Fibroblast of gingiva (primary cell): ENCODE results near the gene RPL4.
"Not testable (repeated sequence)": the region's sequence is repeated elsewhere in the genome, so short reads cannot be mapped to it uniquely, and the experiment has no call there.

Source experiments
- DNase-seq: peaks from one replicate; pipeline ENCODE4 v3.0.0-alpha.2; 2011; ENCODE audit warnings: low read depth

Gene RPL4

GRCh38 chr15:66504563-66505429 is at the start of gene RPL4, which contains the start of gene ZWILCH:
Gene RPL4 (minus strand): TSS chr15:66504855. CDS start chr15:66504790, 65 bp downstream.
Gene ZWILCH (plus strand): TSS chr15:66505326. CDS start chr15:66505339, 13 bp downstream.
- DNase-seq = peak; percentile 93

GRCh38 chr15:66545255-66545654 is 40.6 kb upstream of the RPL4 start:
- DNase-seq = no peak

GRCh38 chr15:66542896-66543295 is 38.2 kb upstream of the RPL4 start:
- no peak for DNase-seq

- DNase-seq = no peak
Observed at GRCh38 chr15:66535056-66535455, 30.4 kb upstream of the RPL4 start.

DNA sequence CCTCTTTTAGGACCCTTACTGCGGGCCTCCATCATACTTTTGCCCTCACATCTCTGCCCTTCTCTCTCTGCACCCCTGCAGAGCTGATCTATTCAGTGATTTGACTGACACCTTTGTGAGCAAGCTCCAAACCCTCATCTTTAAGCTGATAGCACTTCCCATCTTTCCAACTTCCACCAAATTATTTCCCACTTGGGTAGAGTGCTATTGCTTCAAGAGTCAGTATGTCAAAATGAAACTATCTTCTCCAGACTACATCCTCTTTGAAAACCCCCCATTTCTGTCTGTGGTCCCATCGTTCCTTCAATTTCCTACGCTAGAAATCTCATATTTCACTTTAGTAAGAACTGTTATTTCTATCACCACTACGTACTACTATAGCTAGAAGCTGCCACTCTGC is 20.2 kb upstream of the RPL4 start:
- no peak for DNase-seq

DNA sequence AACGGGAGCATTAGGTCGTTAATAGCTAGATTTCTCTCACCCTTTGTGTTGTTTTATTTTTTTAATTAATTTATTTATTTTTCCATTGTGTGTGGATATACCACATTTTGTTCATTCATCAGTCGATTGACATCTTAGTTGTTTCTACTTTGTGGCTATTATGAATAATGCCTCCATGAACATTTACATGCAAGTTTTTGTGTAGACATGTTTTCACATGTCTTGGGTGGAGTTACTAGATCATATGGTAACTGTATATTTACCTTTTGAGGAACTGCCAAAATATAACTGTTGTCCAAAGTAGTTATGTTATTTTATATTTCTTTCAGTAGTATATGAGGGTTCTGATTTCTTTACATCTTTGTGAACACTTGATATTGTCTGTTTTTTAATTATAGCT is 19.3 kb upstream of the RPL4 start:
- no peak for DNase-seq

DNA sequence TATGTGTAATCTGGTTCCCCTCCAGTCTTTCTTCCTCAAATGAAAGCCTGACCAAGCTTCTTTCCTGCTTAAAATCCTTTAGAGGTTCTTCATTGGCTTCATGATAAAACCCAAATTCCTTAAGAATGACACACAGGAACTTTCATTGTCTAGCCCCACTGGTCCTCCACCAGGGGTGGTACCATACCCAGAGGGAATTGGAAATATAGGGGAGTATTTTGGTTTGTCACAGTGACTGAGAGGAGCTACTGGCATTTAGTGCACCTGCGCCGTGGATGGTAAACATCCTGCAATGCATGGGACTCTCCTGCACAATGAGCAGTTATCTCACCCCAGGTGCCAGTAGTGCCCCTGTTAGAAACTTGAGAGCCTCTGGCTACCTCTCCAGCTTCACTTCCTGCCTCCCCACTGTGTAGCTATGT is 11.3 kb upstream of the RPL4 start:
- no peak for DNase-seq

- no peak for DNase-seq
Observed at GRCh38 chr15:66514586-66514985, 9.9 kb upstream of the RPL4 start.

DNA sequence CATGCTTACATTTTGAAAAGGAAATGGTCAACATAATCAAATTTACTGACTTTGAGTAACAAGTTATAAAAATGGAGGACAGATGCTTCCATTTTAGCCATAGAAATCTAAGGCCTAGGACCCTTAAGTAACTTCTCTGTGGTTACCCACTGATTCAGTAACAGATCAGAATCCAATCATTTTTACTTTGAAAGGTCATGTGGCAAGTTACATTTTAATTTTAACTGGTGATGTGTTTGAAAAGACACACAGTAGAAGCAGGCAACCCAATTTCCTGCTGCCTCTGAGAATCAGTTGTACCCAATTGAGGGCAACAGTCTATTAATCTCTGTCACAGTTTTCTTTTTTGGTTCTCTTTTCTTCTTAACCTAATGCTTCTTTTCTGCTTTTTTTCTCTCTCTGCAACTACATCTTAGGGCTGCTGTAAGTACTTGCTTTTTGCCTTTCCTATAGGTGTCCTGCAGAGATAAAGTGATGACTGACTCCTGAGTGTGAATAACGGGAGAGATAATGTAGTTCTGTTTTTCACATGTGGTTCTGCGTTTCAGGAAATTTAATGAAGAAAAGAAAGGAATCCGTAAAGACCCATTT is 3.7 kb upstream of the RPL4 start:
- no peak for DNase-seq

GRCh38 chr15:66505818-66506217 is 1.2 kb upstream of the RPL4 start:
- no peak for DNase-seq

DNA sequence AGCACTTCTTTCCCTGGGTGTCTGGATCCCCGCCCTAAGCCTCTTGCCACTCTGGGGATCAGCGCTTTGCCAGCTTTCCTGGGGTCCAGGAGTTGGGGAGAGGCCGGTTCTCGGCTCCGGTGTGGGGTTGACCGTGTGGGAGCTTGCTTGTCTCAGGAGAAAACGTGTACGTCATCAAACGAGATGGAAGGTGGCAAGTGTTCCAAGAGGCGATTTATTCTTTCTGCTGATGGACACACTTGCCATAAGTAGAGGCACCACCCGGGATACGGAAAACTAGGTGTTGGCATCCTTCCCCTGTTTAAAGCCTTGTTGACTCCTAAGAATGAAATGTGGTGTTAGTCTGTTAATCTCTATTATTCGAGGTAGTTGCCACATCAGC is 766 bp upstream of the RPL4 start:
- no peak for DNase-seq

GRCh38 chr15:66503780-66504562 is 684 bp downstream of the RPL4 start:
- no peak for DNase-seq

GRCh38 chr15:66503041-66503648 is 1.5 kb downstream of the RPL4 start:
- peak; percentile 9 for DNase-seq

- DNase-seq = no peak
Observed at GRCh38 chr15:66502491-66502890, 2.2 kb downstream of the RPL4 start.

DNA sequence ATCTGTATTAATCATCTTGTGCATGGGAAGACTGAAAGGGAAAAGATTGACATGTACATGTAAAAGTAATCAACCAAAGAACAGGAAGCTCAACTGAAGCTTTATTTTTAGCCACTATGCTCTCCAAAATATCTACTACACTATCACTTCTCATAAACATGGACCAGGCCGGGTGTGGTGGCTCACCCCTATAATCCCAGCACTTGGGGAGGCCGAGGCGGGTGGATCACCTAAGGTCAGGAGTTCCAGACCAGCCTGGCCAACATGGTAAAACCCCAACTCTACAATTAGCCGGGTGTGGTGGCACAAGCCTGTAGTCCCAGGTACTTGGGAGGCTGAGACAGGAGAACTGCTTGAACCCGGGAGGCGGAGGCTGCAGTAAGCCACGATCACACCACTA is 4.3 kb downstream of the RPL4 start:
- DNase-seq = not testable (repeated sequence)

DNA sequence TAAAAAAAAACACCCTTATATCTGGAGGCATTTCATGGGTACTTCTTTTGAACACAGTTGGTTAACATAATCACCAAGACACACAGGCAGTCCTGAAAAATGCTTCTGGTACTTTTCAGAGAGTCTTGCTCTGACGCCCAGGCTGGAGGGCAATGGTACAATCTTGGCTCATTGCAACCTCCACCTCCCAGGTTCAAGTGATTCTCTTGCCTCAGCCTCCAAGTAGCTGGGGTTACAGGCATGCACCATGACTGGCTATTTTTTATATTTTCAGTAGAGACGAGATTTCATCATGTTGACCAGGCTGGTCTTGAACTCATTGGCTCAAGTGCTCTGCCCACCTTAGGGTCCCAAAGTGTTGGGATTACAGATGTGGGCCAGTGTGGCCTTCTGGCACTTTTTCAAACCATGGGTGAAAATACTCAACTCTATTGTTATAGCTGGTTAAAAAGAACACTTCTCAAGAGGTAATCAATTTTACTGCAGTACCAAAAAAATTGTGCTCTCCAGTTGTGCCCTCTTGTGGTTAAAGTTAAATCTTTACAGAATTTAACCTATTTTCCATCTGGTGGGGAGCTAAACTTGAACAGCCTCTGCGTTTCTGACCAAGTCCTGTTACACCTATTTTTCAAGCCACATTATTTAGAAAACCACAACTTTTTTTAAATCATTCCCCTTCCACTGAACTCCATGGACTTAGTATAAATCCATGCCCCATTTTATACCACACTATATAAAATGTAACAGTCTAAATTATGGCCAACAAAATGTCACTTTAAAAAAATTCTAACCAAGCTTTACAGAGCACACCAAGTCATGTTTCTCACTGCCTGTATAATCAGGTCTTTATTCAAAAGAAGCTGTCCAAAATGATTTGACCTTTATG is 5.9 kb downstream of the RPL4 start:
- peak; percentile 42 for DNase-seq

DNA sequence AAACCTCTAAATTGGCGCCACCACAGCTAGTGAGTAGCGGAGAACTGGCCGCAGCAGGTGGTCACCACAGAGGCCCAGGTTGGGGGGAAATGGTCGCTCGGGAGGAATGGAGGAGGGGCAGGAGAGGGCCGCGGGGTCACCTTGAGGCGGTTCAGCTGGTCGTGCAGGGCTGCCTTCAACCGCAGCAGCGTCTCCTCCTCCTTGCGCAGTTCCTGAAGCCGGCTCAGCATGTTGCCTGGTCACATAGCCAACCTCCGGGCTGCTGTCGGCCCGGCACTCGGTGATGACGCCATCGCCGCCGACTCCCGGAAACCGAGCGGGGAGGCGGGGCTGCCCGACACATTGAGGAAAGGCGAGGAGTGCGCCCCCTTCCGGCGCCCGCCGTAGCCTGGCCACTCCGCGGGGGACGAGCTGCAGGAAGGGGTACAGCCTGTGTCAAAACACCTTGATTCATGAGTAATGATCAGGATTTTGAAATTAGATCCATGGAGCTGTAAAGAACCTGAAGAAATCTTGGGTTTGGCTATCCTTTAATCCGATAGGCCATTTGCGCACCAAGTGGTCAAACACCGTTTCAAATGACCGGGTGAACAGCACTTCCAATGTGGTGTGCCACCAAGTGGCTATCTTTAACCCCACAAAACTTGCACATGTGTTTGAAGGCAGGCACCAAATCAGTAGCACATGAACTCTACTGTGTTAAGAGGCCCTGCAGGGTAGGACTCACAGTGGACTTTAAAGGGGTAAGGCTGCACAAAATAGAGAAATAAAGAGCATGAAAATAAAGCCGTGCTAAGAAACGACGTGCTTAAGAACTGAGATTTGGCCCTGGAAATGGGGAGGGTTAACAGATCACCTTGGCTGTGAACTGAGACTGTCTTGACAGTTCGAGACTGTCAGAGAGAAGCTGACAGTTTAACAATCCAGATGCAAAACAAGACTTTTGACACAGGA is 6.9 kb downstream of the RPL4 start, which contains the start of gene SNAPC5:
TSS of gene SNAPC5 (minus strand) at position 261 of the 954 bp plus-strand sequence. CDS start at position 230, 31 bp downstream.
- peak; percentile 91 for DNase-seq

DNA sequence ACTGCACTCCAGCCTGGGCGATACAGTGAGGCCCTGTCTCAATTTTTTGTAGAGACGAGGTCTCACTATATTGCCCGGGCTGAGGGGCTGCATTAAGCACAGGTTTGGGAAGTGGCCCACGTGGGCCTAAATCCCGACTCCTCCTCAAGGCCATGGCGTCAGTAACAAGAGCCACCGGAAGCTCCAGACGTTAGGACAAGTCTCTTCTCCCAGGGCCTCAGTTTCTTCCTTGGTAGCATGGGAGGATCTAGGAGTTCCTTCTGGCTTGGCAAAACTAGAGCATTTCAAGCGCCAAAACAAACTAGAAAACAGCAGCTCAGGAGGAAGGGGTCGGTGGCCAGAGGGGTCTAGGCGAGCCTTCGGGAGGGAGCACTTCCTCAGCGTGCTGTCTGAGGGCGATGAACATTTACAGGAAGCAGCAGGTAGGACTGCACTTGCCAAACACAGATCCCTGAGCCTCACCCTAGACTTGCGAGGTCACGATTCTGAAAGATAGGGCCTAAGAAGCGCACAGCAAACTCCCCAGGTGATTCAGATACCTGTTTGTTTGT is 7.6 kb downstream of the RPL4 start:
- no peak for DNase-seq

GRCh38 chr15:66494262-66494661 is 10.4 kb downstream of the RPL4 start:
- DNase-seq = no peak

DNA sequence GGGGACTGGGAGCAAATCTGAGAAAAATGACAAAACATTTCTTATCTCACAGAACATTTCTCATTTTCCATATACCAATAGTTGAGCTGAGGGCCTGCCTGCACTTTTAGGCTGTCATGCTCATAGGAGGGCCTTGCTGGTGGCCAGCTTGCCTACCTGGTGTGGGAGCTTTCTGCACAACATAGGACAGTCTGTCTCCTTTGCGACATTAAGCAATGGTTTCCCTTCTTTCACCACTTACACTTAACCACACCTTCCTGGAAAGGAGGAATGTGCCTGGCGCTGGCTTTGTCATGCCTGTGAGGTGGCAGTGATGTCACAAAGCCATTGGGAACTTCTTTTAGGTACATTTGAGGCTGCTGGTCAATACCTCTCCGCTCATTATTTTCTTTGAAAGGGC is 12.8 kb downstream of the RPL4 start:
- no peak for DNase-seq
